Measurements from ENCODE around the gene SEBOX.

- no peak for TF ChIP-seq CTCF (IDR thresholded peaks at IDR 0.05)
- TF ChIP-seq ZFX (IDR thresholded peaks at IDR 0.05; ENCODE audit: borderline replicate concordance): no peak
Observed at GRCh38 chr17:28335959-28336871, 28.8 kb downstream of the SEBOX start.
